HCEC 1CT (cell line): ENCODE results near the gene NEK9.
"Not testable (repeated sequence)": the region's sequence is repeated elsewhere in the genome, so short reads cannot be mapped to it uniquely, and the experiment has no call there.

ENCODE experiments used
- DNase-seq: peaks from one replicate; pipeline ENCODE4 v3.0.0-alpha.2; 2017

NEK9 gene

GRCh38 chr14:75098682-75099081 is 28.2 kb downstream of the NEK9 start:
- DNase-seq, result no peak

DNA sequence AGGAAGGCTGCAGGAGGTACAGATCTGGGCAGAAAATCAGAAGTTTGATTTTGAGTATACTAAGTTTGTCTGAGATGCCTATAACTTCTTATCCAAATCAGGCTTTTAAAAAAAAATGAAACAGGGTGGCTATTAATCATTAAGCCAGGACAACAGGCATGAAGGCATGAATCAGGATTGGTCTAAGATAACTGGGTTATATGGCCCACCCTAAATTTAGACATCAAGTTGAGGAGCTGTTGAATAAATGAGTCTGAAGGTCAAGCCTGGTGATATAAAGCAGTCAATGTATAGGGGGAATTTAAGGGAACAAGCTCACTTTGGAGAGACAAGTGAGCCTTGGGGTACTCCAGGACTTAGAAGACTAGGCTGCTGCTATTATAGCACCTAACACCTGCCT is 28.6 kb downstream of the NEK9 start:
- DNase-seq, result no peak

DNA sequence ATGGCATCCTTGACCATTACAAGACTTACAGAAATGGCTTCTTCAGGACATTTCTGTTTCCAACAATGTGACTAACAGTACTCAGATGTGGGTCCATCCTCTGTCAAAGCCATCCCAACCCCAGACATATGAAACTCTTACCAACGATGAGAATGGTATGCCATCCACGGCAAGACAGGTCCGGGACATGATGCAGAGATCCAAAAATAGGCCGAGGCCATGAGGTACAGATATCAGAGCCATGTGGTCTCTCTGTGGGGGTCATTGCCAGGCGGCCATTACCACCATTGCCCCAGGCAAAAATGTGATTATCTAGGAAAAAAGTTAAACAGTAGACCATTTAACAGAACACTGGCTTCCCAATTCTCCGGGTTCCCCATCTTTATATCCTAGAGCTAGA is 29.9 kb downstream of the NEK9 start:
- DNase-seq, result no peak

DNA sequence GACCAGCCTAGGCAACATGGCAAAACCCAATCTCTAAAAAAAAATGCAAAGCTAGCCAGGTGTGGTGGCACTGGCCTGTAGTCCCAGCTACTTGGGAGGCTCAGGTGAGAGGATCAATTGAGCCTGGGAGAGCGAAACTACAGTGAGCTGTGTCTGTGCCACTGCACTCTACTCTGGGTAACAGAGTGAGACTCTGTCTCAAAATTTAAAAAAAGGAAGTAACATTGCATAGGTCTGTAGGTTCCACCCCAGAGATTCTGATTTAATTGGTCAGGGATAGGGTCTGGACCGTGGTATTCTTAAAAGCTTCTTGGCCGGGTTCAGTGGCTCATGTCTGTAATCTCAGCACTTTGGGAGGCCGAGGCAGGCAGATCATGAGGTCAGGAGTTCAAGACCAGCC is 31.2 kb downstream of the NEK9 start:
- no peak for DNase-seq

DNA sequence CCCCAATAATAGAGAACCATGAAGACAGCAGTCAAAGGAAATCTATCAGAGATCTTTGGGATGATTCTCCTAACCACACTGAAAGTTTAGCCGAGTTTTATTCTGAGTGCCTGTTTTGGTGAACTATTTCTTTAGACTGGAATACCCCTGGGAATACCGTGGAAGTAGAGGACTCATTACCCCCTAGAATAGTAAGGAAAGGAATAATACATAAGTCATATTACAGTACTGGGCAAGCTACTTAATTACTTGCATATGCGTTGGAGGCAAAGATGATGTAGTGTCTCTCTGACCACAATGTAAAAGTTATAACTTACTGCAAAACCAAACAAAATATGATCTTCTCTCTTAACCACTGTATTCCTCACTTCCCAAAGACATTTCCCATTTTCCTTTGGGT is 32.0 kb downstream of the NEK9 start:
- DNase-seq, result no peak

DNA sequence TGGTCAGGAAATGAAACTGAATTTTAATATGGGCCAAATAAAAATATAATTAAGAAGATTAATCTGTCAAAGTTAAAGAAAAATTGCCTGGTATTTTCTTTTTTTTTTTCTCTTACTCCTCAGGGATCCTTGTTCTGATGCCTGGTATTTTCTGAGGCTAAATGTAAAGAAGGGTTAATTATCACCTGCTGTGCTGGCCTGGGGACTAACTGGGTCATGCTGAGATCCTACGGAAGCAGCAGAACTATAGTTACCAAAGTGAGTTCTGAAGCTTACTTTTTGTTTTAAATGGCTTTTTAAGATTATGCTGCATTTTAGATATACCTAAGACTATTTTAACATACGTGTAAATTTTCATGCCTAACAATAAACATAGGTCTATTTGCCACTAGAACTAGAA is 34.1 kb downstream of the NEK9 start:
- no peak for DNase-seq

GRCh38 chr14:75091251-75091650 is 35.6 kb downstream of the NEK9 start:
- no peak for DNase-seq

DNA sequence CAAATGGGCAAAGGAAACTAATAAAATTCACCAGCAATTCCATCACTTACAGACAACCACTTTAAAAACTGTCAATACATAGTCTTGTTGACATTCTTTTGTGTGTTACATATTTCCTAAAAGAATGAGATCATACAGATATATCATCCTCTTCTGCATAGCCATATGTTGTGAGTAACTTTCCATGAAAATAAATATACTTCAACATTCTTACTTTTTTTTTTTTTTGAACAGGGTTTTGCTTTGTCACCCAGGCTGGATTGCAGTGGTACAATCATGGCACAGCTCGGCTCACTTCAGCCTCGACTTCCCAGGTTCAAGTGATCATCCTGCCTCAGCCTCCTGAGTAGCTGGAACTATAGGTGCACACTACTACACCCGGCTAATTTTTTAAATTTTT is 36.5 kb downstream of the NEK9 start:
- peak; percentile 51 for DNase-seq

GRCh38 chr14:75088566-75089373 is 38.1 kb downstream of the NEK9 start:
- DNase-seq, result peak; percentile 44

GRCh38 chr14:75088153-75088552 is 38.7 kb downstream of the NEK9 start:
- DNase-seq, result no peak

DNA sequence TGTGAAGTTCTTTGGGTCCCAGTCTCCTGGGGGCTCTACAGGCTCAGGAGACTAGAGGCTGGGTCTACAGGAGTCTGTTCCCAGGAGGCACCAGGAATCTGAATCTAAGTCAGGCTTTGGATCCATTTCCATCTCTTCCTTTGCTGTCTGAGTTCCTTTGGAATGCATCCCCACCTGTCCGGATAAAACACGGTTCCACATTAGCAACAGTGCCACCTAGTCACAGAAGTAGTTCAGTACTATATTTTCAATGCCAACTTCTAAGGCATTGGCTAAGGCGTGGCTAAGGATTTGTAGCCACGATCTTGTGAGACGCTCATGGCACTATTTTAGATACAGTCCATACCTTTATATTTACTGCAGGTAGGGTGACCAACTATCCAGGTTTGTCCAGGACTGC is 42.3 kb downstream of the NEK9 start:
- no peak for DNase-seq

DNA sequence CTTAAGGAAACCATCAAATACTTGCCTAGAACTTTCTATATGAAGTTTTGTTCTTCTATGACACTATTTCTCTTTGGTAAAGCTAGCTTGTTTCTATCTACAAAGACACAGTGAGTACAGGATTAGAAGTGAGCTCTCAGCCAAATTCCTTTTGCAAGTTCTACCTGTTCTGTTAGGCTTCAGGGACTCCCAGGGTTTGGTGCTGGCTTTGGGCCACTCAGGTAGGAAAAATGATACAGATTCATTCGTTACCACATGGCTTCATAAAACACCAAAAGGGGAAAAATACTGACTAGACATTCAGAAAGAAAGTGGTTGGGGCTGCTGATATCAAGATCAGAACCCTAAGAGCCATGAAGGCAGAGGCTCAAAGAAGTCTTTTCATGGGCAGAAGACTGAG is 43.6 kb downstream of the NEK9 start:
- no peak for DNase-seq

- no peak for DNase-seq
These were observed 45.1 kb downstream of the NEK9 start for GRCh38 chr14:75081660-75082229.

DNA sequence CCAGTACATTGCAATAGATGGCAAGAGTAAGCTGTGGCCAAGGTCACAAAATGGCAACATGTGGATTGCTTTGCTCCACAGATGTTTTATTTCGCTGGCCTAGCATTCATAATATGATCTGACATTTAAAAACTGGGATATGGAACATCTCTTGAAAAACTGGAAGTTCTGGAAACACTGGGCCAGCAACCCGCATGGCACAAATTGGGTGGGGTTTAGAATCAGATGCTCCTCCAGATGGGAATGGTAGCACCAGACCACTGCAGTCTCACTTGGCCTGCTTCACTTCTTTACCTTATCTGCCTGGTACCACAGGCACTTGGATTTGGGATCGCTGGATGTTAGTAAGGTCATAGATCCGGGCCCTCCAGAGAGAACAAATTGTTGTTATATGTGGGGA is 47.3 kb downstream of the NEK9 start:
- DNase-seq, result no peak

DNA sequence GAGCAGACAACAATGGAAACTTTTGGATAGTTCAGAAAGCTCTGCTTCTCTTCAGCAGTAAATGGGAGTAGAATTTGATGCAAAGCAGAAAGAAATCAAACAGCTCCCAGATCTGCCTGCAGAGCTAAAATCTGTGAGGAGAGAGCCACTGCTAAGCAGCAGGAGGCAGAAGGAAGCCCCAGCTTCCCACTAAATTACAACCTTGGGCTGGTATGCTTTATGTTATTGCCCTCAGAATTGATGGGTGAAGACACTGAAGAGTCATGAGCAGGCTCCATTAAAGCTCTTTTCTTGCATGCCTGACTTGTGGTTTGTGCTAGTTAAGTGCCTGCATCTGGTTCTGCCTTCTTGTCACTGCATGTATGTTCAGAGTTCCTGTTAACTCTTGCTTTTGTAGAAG is 49.1 kb downstream of the NEK9 start:
- no peak for DNase-seq

DNA sequence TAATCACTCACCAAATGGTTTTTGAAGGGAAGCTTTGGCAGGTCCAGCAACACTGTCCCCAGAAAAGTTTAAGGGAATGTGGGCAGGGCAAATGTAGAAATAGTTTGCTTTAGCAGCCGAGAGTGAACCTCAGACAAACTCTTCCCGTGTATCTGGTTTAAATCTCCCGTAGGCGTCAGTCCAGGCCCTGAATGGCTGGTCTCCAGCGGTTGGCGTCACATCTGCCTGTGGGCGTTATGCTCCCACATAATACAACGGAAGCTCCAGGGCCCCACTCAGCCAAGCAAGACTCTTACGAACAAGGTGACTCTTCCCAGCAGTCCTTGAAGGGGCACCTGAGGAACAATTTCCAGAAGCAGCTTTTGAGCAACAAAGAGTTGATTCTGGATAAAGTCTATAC is 56.5 kb downstream of the NEK9 start:
- DNase-seq, result no peak

DNA sequence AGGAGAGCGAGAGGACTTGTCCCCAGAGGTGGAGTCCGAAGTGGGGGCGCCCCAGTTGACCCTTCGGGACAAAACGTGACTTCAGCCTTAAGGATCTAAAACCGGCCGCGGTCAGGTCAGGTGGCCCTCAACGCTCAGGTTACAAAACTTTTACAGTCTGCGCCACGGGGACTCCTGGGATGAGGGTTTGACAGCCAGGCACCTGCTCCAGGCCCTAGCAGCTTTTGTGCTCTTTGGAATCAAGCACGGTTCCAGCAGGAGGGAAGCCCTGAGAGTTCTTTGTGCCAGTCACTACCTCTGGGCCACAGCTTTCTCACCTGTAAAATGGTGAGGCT is 57.1 kb downstream of the NEK9 start:
- no peak for DNase-seq

GRCh38 chr14:75069121-75069810 is 57.6 kb downstream of the NEK9 start, which contains the start of gene ZC2HC1C:
Gene ZC2HC1C, plus strand, starts transcription at chr14:75069641. Its CDS starts 933 bp downstream, at chr14:75070574.
- DNase-seq, result peak; percentile 83

GRCh38 chr14:75068294-75069120 is 58.3 kb downstream of the NEK9 start:
- no peak for DNase-seq

DNA sequence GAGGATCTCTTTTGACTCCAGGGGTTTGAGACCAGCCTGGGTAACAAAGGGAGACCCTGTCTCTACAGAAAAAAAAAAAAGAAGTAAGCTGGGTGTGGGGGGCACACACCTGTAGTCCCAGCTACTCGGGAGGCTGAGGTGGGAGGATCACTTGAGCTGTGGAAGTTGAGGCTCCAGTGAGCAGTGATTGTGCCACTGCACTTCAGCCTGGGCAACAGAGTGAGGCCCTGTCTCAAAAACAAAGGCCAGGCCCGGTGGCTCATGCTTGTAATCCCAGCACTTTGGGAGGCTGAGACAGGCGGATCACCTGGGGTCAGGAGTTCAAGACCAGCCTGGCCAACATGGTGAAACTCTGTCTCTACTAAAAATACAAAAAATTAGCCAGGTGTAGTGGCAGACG is 59.1 kb downstream of the NEK9 start:
- not testable (repeated sequence) for DNase-seq

GRCh38 chr14:75067212-75067611 is 59.6 kb downstream of the NEK9 start:
- DNase-seq, result no peak

DNA sequence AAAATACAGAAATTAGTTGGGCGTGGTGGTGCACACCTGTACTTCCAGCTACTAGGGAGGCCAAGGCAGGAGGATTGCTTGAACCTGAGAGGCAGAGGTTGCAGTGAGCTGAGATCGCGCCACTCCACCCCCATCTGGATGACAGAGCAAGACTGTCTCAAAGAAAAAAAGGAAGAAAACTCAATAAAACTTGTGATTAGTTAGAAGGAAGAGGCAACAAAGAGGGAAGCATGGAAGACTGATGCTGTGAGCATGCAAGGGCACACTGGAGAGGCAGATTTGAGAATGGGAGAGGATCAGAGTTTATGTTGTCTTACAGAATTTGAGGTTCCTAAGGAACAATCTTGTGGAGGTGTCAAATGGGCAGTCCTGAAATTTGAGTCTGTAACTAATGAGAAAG is 60.2 kb downstream of the NEK9 start:
- no peak for DNase-seq

- no peak for DNase-seq
These were observed 62.7 kb downstream of the NEK9 start for GRCh38 chr14:75064205-75064567.
